NCI-H2107 treated with DMSO at 0.1 percent for 48 hours (cell line): ENCODE data around the gene SPEG.

Experiments
- DNase-seq: peaks from one replicate; lab custom pipeline; 2025; ENCODE audit not compliant: unreplicated experiment; lab: John Stamatoyannopoulos, UW

SPEG gene

GRCh38 chr2:219509780-219510511 lies 75.3 kb downstream of the SPEG start:
- no peak for DNase-seq

DNA sequence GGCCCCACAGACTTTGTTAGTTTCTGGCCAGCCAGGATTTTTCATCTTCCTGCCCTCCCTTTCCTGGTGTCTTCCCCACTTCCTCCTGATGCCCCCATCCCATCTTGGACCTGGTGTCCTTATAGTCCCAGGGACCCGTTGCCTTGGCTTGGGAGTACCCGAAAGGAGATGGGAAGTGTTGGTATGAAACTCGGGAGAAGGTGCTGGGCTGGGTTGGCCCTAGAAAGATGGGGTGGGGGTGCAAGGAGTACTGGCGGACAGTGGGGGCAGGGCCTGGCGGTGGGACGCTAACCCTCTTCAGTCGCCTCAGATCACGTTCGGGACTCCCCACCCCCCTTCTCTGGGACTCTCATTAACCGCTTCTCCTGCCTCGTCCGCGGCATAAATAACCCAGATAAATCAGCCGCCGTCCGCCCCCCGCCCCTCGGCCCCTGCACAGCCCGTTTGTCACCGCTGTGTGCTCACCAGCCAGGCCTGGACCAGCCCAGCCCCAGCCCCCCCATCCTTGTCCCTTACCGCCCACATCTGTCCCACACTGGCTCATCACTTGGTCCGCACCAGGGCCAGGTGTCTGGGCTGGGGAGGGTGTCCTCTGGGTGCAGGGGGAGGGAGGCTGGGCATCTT lies 76.0 kb downstream of the SPEG start:
- DNase-seq = no peak

GRCh38 chr2:219511547-219512325 lies 77.1 kb downstream of the SPEG start:
- no peak for DNase-seq

DNA sequence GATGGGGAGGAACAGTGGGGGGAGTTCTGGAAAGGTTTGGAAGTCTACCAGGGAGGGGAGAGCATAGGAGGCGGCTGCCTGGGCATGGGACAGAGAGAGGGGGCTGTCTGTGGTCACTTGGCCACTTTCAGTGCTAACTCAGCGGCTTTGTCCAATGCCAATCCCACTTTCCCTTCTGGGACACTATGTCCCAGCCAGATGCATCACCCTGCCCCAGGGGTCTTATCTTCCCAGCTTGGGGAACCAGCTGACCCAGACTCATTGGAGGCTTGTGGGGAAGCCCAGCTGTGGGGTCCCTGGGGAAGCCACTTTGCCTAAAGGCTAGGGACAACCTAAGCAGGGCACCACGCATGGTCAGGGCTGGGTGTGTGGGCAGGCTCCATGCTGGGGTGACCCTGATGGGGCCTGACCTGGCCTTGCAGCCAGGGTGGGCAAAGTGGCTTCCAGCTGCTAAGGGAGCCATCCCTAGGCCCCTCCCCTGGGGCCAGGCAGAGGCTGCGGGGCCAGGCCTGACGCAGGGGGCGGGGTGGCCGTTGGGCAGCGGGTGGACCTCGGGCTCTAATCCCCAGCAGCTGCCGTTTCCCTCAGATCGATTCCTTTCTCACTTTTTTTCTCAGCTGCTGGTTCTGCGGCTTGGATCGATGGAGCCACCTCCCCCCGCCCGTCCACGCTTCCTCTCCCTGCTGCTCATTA lies 78.0 kb downstream of the SPEG start:
- no peak for DNase-seq

DNA sequence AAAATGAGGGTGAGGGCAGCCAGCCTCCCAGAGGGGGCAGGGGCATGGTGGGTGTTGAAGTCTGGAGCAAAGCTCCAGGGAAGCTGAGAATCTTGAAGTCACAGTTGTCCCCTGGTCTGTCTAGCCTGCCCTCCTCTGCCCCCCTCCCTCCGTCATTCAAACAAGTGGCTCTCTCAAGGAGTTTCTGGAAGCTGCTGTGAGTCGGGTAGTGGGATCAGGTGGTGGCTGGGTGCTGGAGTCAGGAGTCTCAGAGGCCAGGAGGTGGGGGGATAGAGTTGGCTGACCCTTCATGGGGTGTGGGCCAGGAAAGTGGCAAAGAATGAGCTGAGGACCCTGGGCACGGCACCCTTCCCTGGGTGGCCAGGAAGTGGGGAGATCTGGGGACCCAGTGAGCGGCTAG lies 79.1 kb downstream of the SPEG start:
- DNase-seq = no peak

DNA sequence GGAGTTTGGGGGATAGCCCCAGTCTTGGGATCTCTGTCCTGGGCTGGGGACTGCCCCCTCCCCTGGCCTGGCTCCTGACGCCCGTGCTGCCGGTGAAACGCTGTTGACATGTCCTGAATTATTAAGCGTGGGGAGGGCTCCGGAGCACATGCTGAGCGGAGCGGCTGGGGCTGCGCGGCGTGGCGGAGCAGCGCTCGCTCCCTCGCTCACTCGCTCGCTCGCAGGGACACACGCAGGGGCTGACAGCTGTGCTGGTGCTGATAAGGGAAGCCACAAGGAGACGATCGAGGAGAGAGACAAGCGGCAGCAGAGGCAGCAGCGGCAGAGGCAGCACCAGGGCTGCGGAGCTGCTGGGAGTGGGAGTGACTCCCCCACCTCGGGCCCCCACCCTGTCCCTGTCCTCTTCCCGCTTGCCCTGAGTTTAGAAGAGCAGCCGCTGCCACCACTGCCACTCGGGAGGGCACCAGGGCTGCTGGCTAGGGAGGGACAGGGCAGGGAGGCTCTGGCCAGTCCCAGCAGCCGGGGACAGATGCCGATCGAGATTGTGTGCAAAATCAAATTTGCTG lies 79.6 kb downstream of the SPEG start, which contains the start of gene ASIC4:
Gene ASIC4, plus strand, starts transcription at position 287 of the 566 bp plus-strand sequence. Its CDS starts 243 bp downstream, at position 530.
- no peak for DNase-seq

DNA sequence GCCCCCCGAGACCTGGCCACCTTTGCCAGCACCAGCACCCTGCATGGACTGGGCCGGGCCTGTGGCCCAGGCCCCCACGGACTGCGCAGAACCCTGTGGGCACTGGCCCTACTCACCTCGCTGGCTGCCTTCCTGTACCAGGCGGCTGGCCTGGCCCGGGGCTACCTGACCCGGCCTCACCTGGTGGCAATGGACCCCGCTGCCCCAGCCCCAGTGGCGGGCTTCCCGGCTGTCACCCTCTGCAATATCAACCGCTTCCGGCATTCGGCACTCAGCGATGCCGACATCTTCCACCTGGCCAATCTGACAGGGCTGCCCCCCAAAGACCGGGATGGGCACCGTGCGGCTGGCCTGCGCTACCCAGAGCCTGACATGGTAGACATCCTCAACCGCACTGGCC lies 80.2 kb downstream of the SPEG start:
- DNase-seq = no peak

- no peak for DNase-seq
These were observed 81.4 kb downstream of the SPEG start for GRCh38 chr2:219515874-219516629.

DNA sequence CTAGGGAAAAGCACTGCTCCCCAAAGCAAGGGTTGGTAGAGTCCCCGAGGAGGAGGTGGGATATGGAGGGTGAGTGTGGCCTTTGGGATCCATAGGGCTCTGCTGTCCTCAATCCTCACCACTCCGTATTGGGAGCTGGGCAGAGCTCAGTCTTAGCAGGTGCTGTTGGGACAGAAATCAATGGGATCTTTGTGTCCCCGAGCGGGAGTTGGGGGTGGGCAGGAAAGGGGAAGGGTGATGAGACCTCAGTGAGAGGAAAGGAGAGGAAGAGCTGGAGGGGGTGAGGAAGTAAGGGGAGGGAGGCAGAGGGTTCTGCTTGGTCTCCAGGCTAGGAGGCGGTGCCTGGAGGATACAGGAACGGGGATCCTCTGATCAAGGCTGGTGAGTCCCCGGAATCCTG lies 82.2 kb downstream of the SPEG start:
- no peak for DNase-seq

GRCh38 chr2:219517954-219518778 lies 83.5 kb downstream of the SPEG start:
- no peak for DNase-seq

DNA sequence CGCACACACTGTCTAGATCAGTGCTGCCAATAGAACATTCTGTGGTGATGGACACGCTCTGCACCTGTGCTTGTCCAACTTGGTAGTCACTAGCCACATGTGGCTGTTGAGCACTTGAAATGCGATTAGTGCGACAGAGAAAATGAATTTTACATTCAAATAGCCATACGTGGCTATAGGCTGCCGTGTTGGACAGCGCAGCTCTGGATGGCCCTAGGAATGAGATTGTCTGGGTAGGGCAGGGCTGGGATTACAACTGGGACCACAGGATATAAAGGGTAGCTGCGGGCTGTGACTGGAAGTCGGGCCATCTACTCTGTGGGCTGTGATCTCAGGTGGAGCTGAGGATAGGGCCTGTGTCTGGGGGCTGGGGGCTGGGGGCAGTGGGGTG lies 84.9 kb downstream of the SPEG start:
- DNase-seq = no peak

DNA sequence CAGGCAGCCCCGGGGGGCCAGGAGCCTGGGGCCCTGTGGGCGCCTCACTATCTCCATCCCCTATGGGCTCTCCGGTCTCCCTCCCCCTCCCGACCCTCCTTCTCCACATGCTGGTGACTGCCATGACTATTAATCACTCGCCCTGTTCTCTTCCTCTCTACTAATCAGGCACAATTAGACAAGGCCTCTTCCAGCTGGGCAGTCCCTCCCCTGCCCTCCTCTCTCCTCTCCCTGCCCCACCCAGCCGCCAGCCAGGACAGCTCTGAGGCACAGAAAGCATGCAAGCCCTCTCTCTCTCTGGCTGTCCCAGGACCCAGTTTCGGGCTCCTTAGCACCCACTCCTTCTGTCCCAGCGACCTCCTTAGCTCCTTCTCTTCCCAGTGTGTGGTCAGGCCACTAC lies 85.4 kb downstream of the SPEG start:
- DNase-seq = no peak

GRCh38 chr2:219521066-219521880 lies 86.6 kb downstream of the SPEG start:
- DNase-seq = no peak

DNA sequence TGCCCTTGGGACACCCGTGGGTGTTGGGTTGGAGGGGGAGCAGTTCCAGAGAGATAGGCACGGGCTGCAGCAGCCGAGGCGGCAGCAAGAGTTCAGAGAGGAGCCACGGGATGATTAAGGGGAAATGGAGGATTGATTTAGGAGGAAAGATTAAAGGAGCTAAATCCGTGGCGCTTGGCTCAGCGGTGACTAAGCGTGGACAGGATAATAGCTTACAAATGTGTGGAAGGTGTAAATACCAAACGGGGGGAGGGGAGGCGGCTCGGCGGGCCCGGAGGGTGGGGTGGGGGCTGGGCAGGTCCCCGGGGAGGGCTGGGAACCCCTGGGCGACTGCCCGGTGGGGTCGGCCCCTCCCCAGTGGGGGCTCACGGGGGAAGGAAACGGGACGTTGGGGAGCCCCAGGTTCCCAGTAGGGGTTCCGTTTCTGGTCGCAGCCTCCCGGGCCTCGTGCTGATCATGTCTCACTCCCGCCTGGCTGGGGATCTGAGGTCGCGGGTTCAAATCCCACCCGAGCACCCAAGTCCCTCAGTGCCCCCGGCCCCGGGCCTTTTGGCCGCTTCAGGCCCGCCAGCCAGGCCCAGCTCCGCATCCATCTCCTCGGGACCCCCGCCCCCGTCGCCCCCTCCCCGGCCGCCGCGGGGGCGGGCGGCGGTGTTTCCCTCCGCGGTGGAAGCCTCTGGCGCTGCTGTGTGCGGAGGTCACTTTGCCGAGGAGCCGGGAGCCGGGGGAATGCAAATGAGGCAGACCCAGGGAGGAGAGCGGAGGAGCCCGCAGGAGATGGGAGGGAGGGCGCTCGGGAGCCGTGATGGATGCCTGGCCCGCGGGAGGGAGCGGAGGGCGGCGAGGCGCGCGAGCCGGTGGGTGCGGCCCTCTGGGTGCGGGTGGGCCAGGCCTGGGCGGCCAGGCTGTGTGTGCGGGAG lies 87.7 kb downstream of the SPEG start:
- no peak for DNase-seq

- DNase-seq = no peak
These were observed 88.5 kb downstream of the SPEG start for GRCh38 chr2:219523031-219523671.

DNA sequence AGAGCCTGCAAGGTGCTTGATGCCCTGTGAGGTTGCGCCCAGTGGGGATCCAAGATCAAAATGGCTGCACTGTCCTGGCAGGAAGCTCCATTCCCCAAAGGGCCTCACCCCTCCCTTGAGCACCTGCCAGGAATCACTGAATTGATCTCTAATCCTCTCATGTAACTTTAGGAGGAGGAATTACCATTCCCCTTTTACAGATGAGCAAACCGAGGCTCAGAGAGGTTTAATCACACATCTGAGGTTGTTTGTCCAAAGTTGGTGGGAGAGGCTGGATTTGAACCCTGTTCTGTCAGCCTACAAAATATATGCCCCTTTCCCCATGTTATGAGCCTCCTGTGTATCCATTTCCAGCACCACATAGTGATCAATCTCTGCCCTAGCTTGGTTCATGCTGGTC lies 90.2 kb downstream of the SPEG start:
- no peak for DNase-seq
